ENCODE data around the gene ADAMTS2.

Gene ADAMTS2

GRCh38 chr5:179166886-179167841 is 178.1 kb downstream of the ADAMTS2 start:
- Histone ChIP-seq H3K9ac (ENCODE audit: low read depth, low read length) (no peak overlapping the region; the same call in 1 of the 2 replicates), H3K4me1 (ENCODE audit: insufficient read depth, low read length) (no peaks in the 10 kb centered on the region), H3K36me3 (ENCODE audit: insufficient read depth, low read length) (no peaks in the 10 kb centered on the region), H3K9me3 (ENCODE audit: control insufficient read depth, insufficient read depth, low read length) (peaks cover 6% of the 10 kb centered on the region; the same call in 1 of the 2 replicates)

GRCh38 chr5:179166171-179166885 is 178.9 kb downstream of the ADAMTS2 start:
- no peaks in the 10 kb centered on the region for H3K4me1 ChIP-seq (ENCODE audit: insufficient read depth, low read length)
- H3K9ac ChIP-seq (ENCODE audit: low read depth, low read length) = no peak overlapping the region
- H3K9me3 ChIP-seq (ENCODE audit: control insufficient read depth, insufficient read depth, low read length) = peaks cover 6% of the 10 kb centered on the region; the same call in 1 of the 2 replicates
- no peaks in the 10 kb centered on the region for H3K36me3 ChIP-seq (ENCODE audit: insufficient read depth, low read length)

- H3K9me3 ChIP-seq (ENCODE audit: control insufficient read depth, insufficient read depth, low read length) = peaks cover 6% of the 10 kb centered on the region; the same call in 1 of the 2 replicates
- H3K9ac ChIP-seq (ENCODE audit: low read depth, low read length) = no peak overlapping the region
- no peaks in the 10 kb centered on the region for H3K36me3 ChIP-seq (ENCODE audit: insufficient read depth, low read length)
- H3K4me1 ChIP-seq (ENCODE audit: insufficient read depth, low read length) = no peaks in the 10 kb centered on the region
Observed at GRCh38 chr5:179165421-179166170, 179.7 kb downstream of the ADAMTS2 start.

GRCh38 chr5:179164331-179165311 is 180.6 kb downstream of the ADAMTS2 start:
- H3K4me1 ChIP-seq (ENCODE audit: insufficient read depth, low read length) = no peaks in the 10 kb centered on the region
- no peaks in the 10 kb centered on the region for H3K36me3 ChIP-seq (ENCODE audit: insufficient read depth, low read length)
- no peaks in the 10 kb centered on the region; the same call in 1 of the 2 replicates for H3K9me3 ChIP-seq (ENCODE audit: control insufficient read depth, insufficient read depth, low read length)
- H3K9ac ChIP-seq (ENCODE audit: low read depth, low read length) = no peak overlapping the region

GRCh38 chr5:179163236-179164155 is 181.8 kb downstream of the ADAMTS2 start:
- Histone ChIP-seq H3K4me1 (ENCODE audit: insufficient read depth, low read length) (no peaks in the 10 kb centered on the region), H3K36me3 (ENCODE audit: insufficient read depth, low read length) (no peaks in the 10 kb centered on the region), H3K9ac (ENCODE audit: low read depth, low read length) (no peak overlapping the region), H3K9me3 (ENCODE audit: control insufficient read depth, insufficient read depth, low read length) (no peaks in the 10 kb centered on the region)

GRCh38 chr5:179162351-179163235 is 182.7 kb downstream of the ADAMTS2 start:
- H3K9ac ChIP-seq (ENCODE audit: low read depth, low read length) = no peak overlapping the region
- H3K9me3 ChIP-seq (ENCODE audit: control insufficient read depth, insufficient read depth, low read length) = no peaks in the 10 kb centered on the region
- no peaks in the 10 kb centered on the region for H3K36me3 ChIP-seq (ENCODE audit: insufficient read depth, low read length)
- no peaks in the 10 kb centered on the region for H3K4me1 ChIP-seq (ENCODE audit: insufficient read depth, low read length)

- no peak overlapping the region for H3K9ac ChIP-seq (ENCODE audit: low read depth, low read length)
- no peaks in the 10 kb centered on the region for H3K4me1 ChIP-seq (ENCODE audit: insufficient read depth, low read length)
- H3K36me3 ChIP-seq (ENCODE audit: insufficient read depth, low read length) = no peaks in the 10 kb centered on the region
- H3K9me3 ChIP-seq (ENCODE audit: control insufficient read depth, insufficient read depth, low read length) = no peaks in the 10 kb centered on the region
Observed at GRCh38 chr5:179161901-179162300, 183.4 kb downstream of the ADAMTS2 start.

GRCh38 chr5:179160584-179160983 is 184.7 kb downstream of the ADAMTS2 start:
- H3K36me3 ChIP-seq (ENCODE audit: insufficient read depth, low read length) = no peaks in the 10 kb centered on the region

GRCh38 chr5:179158556-179158955 is 186.7 kb downstream of the ADAMTS2 start:
- Histone ChIP-seq H3K36me3 (ENCODE audit: insufficient read depth, low read length) (no peaks in the 10 kb centered on the region), H3K9me3 (ENCODE audit: control insufficient read depth, insufficient read depth, low read length) (no peaks in the 10 kb centered on the region), H3K4me1 (ENCODE audit: insufficient read depth, low read length) (no peaks in the 10 kb centered on the region), H3K9ac (ENCODE audit: low read depth, low read length) (no peak overlapping the region)

More at GRCh38 chr5:179160584-179160983, 184.7 kb downstream of the ADAMTS2 start:
- no peaks in the 10 kb centered on the region for H3K9me3 ChIP-seq (ENCODE audit: control insufficient read depth, insufficient read depth, low read length)
- H3K4me1 ChIP-seq (ENCODE audit: insufficient read depth, low read length) = no peaks in the 10 kb centered on the region
- H3K9ac ChIP-seq (ENCODE audit: low read depth, low read length) = no peak overlapping the region

- Histone ChIP-seq H3K36me3 (ENCODE audit: insufficient read depth, low read length) (no peaks in the 10 kb centered on the region), H3K4me1 (ENCODE audit: insufficient read depth, low read length) (no peaks in the 10 kb centered on the region), H3K9me3 (ENCODE audit: control insufficient read depth, insufficient read depth, low read length) (no peaks in the 10 kb centered on the region), H3K9ac (ENCODE audit: low read depth, low read length) (no peak overlapping the region)
Observed at GRCh38 chr5:179154991-179155955, 190.0 kb downstream of the ADAMTS2 start.

GRCh38 chr5:179154346-179154990 is 190.8 kb downstream of the ADAMTS2 start:
- Histone ChIP-seq H3K4me1 (ENCODE audit: insufficient read depth, low read length) (no peaks in the 10 kb centered on the region), H3K9me3 (ENCODE audit: control insufficient read depth, insufficient read depth, low read length) (no peaks in the 10 kb centered on the region), H3K36me3 (ENCODE audit: insufficient read depth, low read length) (no peaks in the 10 kb centered on the region), H3K9ac (ENCODE audit: low read depth, low read length) (no peak overlapping the region)

Data from ES-I3 (cell line).